HL-60 (cell line): ENCODE results near the gene DAPK1.
"Not testable (repeated sequence)": the region's sequence is repeated elsewhere in the genome, so short reads cannot be mapped to it uniquely, and the experiment has no call there.

Experiments
- DNase-seq, 2 experiments: peaks; one replicate each; pipeline ENCODE4 v3.0.0-alpha.2; 2010 to 2020; ENCODE audit warnings: low read depth in 1 of 2, low spot score in 1 of 2
- H3K27ac ChIP-seq: fragments of 250-450 bp; sonication (Bioruptor Pico); replicated peaks from 2 replicates; pipeline ENCODE4 v1.5.1; 2020; ENCODE audit warnings: mild to moderate bottlenecking, moderate library complexity
- H3K27me3 ChIP-seq: fragments of 250-450 bp; sonication (Bioruptor Pico); 2 replicates; pipeline ENCODE4 v1.5.1; 2021; ENCODE audit warnings: mild to moderate bottlenecking, moderate library complexity; ENCODE audit not compliant: insufficient read depth, poor library complexity, severe bottlenecking
- H3K4me3 ChIP-seq: replicated peaks from 2 replicates; pipeline ENCODE4 v1.5.1; 2011; ENCODE audit warnings: mild to moderate bottlenecking, control low read depth, low read length; ENCODE audit not compliant: insufficient read depth
- CTCF ChIP-seq: IDR thresholded peaks from one replicate; pipeline ENCODE4 v1.5.1; 2011; ENCODE audit warnings: low read length, control low read depth, inconsistent platforms; ENCODE audit not compliant: insufficient read depth
- GABPA ChIP-seq: IDR thresholded peaks from 2 replicates; pipeline ENCODE4 v1.6.1; 2012; ENCODE audit warnings: low read depth
- POLR2AphosphoS5 ChIP-seq: IDR thresholded peaks from 2 replicates; pipeline ENCODE4 v1.6.1; 2012; ENCODE audit warnings: low read depth
- REST ChIP-seq: IDR thresholded peaks from 2 replicates; pipeline ENCODE4 v1.6.1; 2012; ENCODE audit warnings: low read depth; ENCODE audit not compliant: insufficient replicate concordance
- SPI1 ChIP-seq: IDR thresholded peaks from 2 replicates; pipeline ENCODE4 v1.6.1; 2012; ENCODE audit warnings: low read depth, mild to moderate bottlenecking, borderline replicate concordance

The DAPK1 gene

GRCh38 chr9:87545858-87546257 lies 48.2 kb downstream of the DAPK1 start:
- H3K27ac ChIP-seq = no peak overlapping the region
- no peak for TF ChIP-seq REST
- TF ChIP-seq POLR2AphosphoS5 = no peak
- TF ChIP-seq CTCF = no peak
- TF ChIP-seq SPI1 = no peak
- TF ChIP-seq GABPA = no peak
- H3K27me3 ChIP-seq = no peaks in the 10 kb centered on the region
- H3K4me3 ChIP-seq = no peak overlapping the region
- no peak for DNase-seq

GRCh38 chr9:87546704-87547103 lies 49.0 kb downstream of the DAPK1 start:
- TF ChIP-seq SPI1 = no peak
- DNase-seq = no peak
- Histone ChIP-seq H3K4me3 (no peak overlapping the region), H3K27me3 (no peaks in the 10 kb centered on the region), H3K27ac (no peak overlapping the region)

- no peak for DNase-seq
- TF ChIP-seq POLR2AphosphoS5 (no peak), REST (no peak), CTCF (no peak), SPI1 (no peak), GABPA (no peak)
- Histone ChIP-seq H3K27me3 (no peaks in the 10 kb centered on the region), H3K27ac (no peak overlapping the region), H3K4me3 (no peak overlapping the region)
These were observed 50.0 kb downstream of the DAPK1 start for GRCh38 chr9:87547671-87548081.

- no peaks in the 10 kb centered on the region for H3K27me3 ChIP-seq
- no peak for DNase-seq
- no peak for TF ChIP-seq CTCF
- TF ChIP-seq REST = no peak
- TF ChIP-seq POLR2AphosphoS5 = no peak
- TF ChIP-seq GABPA = no peak
- TF ChIP-seq SPI1 = no peak
- no peak overlapping the region for H3K27ac ChIP-seq
- H3K4me3 ChIP-seq = no peak overlapping the region
These were observed 50.5 kb downstream of the DAPK1 start for GRCh38 chr9:87548159-87548558.

GRCh38 chr9:87549088-87549487 lies 51.4 kb downstream of the DAPK1 start:
- not testable (repeated sequence) for H3K27ac ChIP-seq

More at GRCh38 chr9:87549088-87549487, 51.4 kb downstream of the DAPK1 start:
- H3K4me3 ChIP-seq, H3K27me3 ChIP-seq, DNase-seq: not testable (repeated sequence)
